Sigmoid colon (tissue), 7 donors: ENCODE results near the gene ZNF679. TPM values are rescaled to one million over a fixed set of nuclear protein-coding genes. Genes with fewer than 3 reads are reported as not detected.

Experiments
- DNase-seq: peaks from one replicate; pipeline ENCODE4 v3.0.0-alpha.2; 2019
- H3K27ac ChIP-seq, 4 donors: fragments of 200-600 bp; sonication (generic); one replicate each; pipeline ENCODE4 v1.5.1; 2016 to 2019; ENCODE audit warnings: mild to moderate bottlenecking in 1 of 4
- H3K27me3 ChIP-seq, 3 donors: fragments of 200-600 bp; sonication (generic); one replicate each; pipeline ENCODE4 v1.5.1; 2019; ENCODE audit warnings: mild to moderate bottlenecking in 1 of 3
- H3K36me3 ChIP-seq, 4 donors: fragments of 200-600 bp; sonication (generic); one replicate each; pipeline ENCODE4 v1.5.1; 2016 to 2019
- H3K4me1 ChIP-seq, 4 donors: fragments of 200-600 bp; sonication (generic); one replicate each; pipeline ENCODE4 v1.5.1; 2017 to 2019
- H3K4me3 ChIP-seq, 4 donors: fragments of 200-600 bp; sonication (generic); one replicate each; pipeline ENCODE4 v1.5.1; 2017 to 2019; ENCODE audit warnings: mild to moderate bottlenecking in 2 of 4, moderate library complexity in 1 of 4
- H3K9me3 ChIP-seq, 4 donors: fragments of 200-600 bp in 3 of 4; sonication (generic) in 3 of 4; one replicate each; pipeline versions ENCODE4 v1.5.1 to v1.6.1; 2013 to 2019
- EP300 ChIP-seq, 4 donors: sonication (generic); formaldehyde crosslinking; IDR thresholded peaks; one replicate each; pipeline ENCODE4 v1.6.1; 2017; ENCODE audit warnings: antibody characterized with exemption in 4 of 4
- POLR2A ChIP-seq, 2 donors: fragments of 450-650 bp; IDR thresholded peaks; one replicate each; pipeline ENCODE4 v1.6.1; 2016; ENCODE audit warnings: antibody characterized with exemption in 2 of 2, mild to moderate bottlenecking in 2 of 2, moderate library complexity in 2 of 2
- POLR2AphosphoS5 ChIP-seq, 4 donors: sonication (generic); formaldehyde crosslinking; IDR thresholded peaks; one replicate each; pipeline ENCODE4 v1.6.1; 2017; ENCODE audit warnings: antibody characterized with exemption in 4 of 4
- WGBS, 2 donors: extraction: QIAGEN DNeasy Blood & Tissue Kit; methylation state at CpG; one replicate each; pipeline ENCODE4 v1.1.7; 2013; 5-methylcytosine and 5-hydroxymethylcytosine counted together
- intact Hi-C: fragments of 100-400 bp; cut with DNase I; formaldehyde crosslinking; loops from one replicate; pipeline ENCODE4 v1.15.1; 2023
- polyA plus RNA-seq, 3 donors: library from polyadenylated mRNA; stranded (reverse); fragments of 200-250 nt; gene quantifications; one replicate each; pipeline ENCODE4 v1.2.3, GENCODE V29; 2013
- total RNA-seq, 4 donors: library from RNA; depleted of rRNA; stranded (reverse); fragments of >200 nt; gene quantifications; one replicate each; pipeline ENCODE4 v1.1.0, GENCODE V29; 2016
- TF ChIP-seq, protein P1 (sequence below), 4 experiments: fragments of 450-650 bp in 3 of 4; fragments of 200-600 bp in 1 of 4; IDR thresholded peaks; one replicate each; pipeline ENCODE4 v1.5.1; 2016 to 2019; ENCODE audit warnings: antibody characterized with exemption in 4 of 4, mild to moderate bottlenecking in 3 of 4, moderate library complexity in 2 of 4
- donor health status: healthy with polysubstance abuse.
- donor health status: Bipolar disorder and iron deficiency.
- donor health status: healthy.

ZNF679 gene
- total and polyA plus RNA-seq, 7 donors: not detected

DNA sequence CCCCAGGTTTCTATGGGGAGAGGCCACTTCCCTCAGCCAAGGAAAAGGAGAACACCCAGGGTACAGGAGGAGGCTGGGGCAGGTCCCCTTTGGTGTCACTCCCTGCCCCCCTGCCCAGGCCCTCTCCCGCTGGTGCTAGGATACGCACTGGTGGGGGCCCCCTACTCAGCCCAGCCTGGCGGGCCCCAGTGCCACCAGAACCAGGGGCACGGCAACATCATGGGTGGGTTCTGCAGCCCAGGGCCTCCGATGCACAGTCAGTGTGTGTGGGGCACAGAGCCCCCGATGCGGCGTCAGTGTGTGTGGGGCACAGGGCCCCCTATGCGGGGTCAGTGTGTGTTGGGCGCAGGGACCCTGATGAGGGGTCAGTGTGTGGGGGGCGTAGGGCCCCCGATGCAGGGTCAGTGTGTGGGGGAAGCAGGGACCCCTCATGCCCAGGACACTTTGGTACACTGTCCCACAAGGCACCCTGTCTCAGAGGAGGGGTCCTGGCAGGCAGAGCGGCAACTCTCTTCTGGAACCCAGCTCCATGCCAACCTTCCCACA lies 44.4 kb upstream of the ZNF679 start:
- intact Hi-C loops: loop anchor here (1.0 kb wide), 1 partner anchor 435 kb away; no protein-coding TSS in a partner anchor
- 95 to 97% methylated on average over 13 of the region's 13 CpGs for WGBS, 2 donors

DNA sequence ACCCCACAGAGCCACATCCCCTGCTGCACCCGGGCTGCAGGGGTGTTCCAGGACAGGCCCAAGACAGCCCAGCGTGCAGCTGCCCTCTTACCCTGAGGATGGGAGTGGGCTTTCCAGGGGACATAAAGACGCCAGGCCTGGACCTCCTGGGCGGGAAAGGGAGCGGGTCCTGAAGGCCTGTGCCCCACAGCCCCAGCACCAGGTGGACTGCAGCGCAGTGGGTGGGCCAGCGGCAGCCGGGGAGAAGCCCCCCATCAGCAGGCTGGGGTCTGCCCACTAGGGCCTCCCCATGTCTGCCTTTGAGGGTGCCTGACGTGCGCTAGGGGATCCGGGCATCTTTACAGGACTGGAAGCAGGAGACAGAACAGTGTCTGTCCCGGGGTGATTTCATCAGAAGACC lies 43.9 kb upstream of the ZNF679 start:
- peaks cover 0 to 14% (median 3%) of the 10 kb centered on the region in 4 donors for H3K4me1 ChIP-seq
- H3K4me3 ChIP-seq: no peak overlapping the region
- no peak overlapping the region for H3K27ac ChIP-seq
- DNase-seq: no peak
- peaks cover 6 to 31% (median 18%) of the 10 kb centered on the region in 3 donors for H3K27me3 ChIP-seq
- intact Hi-C loops: no loop called here
- WGBS, 2 donors: 92 to 95% methylated on average over 12 of the region's 12 CpGs
- TF ChIP-seq EP300 (IDR thresholded peaks at IDR 0.05): no peak
- TF ChIP-seq POLR2AphosphoS5 (IDR thresholded peaks at IDR 0.05): no peak
- TF ChIP-seq POLR2A (IDR thresholded peaks at IDR 0.05): no peak
- TF ChIP-seq, protein P1, sequence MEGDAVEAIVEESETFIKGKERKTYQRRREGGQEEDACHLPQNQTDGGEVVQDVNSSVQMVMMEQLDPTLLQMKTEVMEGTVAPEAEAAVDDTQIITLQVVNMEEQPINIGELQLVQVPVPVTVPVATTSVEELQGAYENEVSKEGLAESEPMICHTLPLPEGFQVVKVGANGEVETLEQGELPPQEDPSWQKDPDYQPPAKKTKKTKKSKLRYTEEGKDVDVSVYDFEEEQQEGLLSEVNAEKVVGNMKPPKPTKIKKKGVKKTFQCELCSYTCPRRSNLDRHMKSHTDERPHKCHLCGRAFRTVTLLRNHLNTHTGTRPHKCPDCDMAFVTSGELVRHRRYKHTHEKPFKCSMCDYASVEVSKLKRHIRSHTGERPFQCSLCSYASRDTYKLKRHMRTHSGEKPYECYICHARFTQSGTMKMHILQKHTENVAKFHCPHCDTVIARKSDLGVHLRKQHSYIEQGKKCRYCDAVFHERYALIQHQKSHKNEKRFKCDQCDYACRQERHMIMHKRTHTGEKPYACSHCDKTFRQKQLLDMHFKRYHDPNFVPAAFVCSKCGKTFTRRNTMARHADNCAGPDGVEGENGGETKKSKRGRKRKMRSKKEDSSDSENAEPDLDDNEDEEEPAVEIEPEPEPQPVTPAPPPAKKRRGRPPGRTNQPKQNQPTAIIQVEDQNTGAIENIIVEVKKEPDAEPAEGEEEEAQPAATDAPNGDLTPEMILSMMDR (IDR thresholded peaks at IDR 0.05): no peak
- no peaks in the 10 kb centered on the region for H3K36me3 ChIP-seq
- H3K9me3 ChIP-seq: peaks cover 0 to 13% (median 0%) of the 10 kb centered on the region in 4 donors

More for the DNA sequence above, 44.4 kb upstream of the ZNF679 start:
- peaks cover 6 to 32% (median 18%) of the 10 kb centered on the region in 3 donors for H3K27me3 ChIP-seq
- no peak for DNase-seq
- no peak for TF ChIP-seq POLR2A (IDR thresholded peaks at IDR 0.05)
- TF ChIP-seq EP300 (IDR thresholded peaks at IDR 0.05): no peak
- TF ChIP-seq, protein P1 (IDR thresholded peaks at IDR 0.05): no peak
- TF ChIP-seq POLR2AphosphoS5 (IDR thresholded peaks at IDR 0.05): no peak
- H3K27ac ChIP-seq: no peak overlapping the region
- H3K9me3 ChIP-seq: peaks cover 0 to 13% (median 0%) of the 10 kb centered on the region in 4 donors
- no peak overlapping the region for H3K4me3 ChIP-seq
- H3K4me1 ChIP-seq: peaks cover 0 to 14% (median 3%) of the 10 kb centered on the region in 4 donors
- H3K36me3 ChIP-seq: no peaks in the 10 kb centered on the region

DNA sequence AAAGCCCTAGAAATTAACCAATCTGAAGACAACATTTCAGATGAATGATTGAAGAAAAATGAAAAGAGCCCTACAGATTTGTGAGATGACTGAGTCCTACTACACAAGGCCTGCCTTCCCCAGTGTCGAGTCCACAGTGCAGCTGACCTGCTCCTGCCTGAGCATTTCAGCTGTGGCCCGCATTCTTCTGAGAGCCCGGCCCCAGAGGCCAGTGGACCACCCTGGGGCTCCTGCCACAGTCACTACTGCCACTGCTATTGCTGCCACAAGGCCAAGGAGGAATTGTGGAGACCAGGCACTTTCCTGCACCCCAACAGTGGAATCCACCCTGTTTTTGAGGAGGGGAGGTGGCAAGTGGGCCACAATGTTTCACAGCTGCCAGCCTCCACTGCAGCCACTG lies 40.9 kb upstream of the ZNF679 start:
- no peak for TF ChIP-seq EP300 (IDR thresholded peaks at IDR 0.05)
- peaks cover 0 to 8% (median 6%) of the 10 kb centered on the region in 3 donors for H3K27me3 ChIP-seq
- 61 to 67% methylated on average over 3 of the region's 3 CpGs for WGBS, 2 donors
- peaks cover 0 to 6% (median 3%) of the 10 kb centered on the region in 4 donors for H3K4me1 ChIP-seq
- DNase-seq: no peak
- H3K27ac ChIP-seq: no peak overlapping the region
- intact Hi-C loops: no loop called here
- H3K36me3 ChIP-seq: no peaks in the 10 kb centered on the region
- H3K4me3 ChIP-seq: no peak overlapping the region
- H3K9me3 ChIP-seq: peaks cover 0 to 6% (median 0%) of the 10 kb centered on the region in 4 donors

DNA sequence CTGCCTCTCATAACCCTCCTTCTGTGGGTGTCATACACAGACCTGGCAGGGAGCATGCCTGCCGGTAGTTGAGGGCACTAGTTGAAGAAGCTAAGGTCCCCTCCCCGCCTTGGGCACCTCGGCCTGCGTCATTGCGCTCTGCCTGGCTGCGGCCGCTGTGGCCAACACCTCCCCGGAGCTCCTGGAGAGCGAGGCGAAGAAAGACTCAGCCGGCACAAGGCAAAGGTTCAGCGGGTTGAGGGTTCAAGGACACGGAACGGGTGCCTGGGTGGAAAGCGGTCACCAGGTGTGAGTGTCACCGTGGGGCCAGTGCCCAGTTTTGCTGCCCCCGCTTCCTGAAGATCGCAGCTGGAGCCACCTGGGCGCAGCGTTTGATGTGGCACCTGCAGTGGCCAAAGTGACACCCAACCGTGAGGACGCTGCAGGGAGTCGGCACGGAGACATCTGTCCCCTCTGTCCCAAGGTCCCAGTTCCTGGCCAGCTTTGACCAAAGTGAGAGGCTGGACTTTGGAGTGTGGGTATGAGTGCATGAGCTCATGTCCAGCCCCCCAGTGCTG lies 36.0 kb upstream of the ZNF679 start:
- Histone ChIP-seq H3K9me3 (peaks cover 0 to 16% (median 0%) of the 10 kb centered on the region in 4 donors), H3K4me1 (no peaks in the 10 kb centered on the region), H3K4me3 (no peak overlapping the region), H3K27me3 (no peaks in the 10 kb centered on the region), H3K27ac (no peak overlapping the region), H3K36me3 (no peaks in the 10 kb centered on the region)
- TF ChIP-seq, protein P1 (IDR thresholded peaks at IDR 0.05): no peak
- TF ChIP-seq POLR2AphosphoS5 (IDR thresholded peaks at IDR 0.05) (no peak), EP300 (IDR thresholded peaks at IDR 0.05) (no peak), POLR2A (IDR thresholded peaks at IDR 0.05) (no peak)
- no peak for DNase-seq
- intact Hi-C loops: no loop called here
- WGBS, 2 donors: 95 to 96% methylated on average over 24 of the region's 24 CpGs

DNA sequence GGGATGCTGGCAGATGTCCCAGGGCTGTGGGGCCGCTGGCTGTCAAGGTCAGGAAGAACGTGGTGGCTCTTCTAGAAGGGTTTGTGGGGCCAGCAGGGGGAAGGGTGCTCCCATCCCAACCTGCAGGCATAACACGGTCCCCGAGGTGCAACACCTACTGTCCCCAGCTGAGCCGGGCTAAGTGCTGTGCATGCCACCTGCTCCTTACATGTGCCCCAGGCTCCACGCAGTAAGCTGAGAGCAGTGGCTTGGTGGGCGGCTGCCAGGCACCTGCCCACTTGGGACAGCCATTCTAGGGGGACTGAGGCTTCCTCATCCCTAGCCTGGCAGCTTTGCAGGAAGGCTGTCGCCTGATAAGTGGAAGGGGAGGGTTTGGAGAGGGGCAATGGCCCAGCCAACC lies 35.5 kb upstream of the ZNF679 start:
- no peak for DNase-seq
- Histone ChIP-seq H3K27ac (no peak overlapping the region), H3K4me1 (no peaks in the 10 kb centered on the region), H3K9me3 (peaks cover 0 to 13% (median 0%) of the 10 kb centered on the region in 4 donors), H3K36me3 (no peaks in the 10 kb centered on the region), H3K4me3 (no peak overlapping the region), H3K27me3 (no peaks in the 10 kb centered on the region)
- no peak for TF ChIP-seq POLR2AphosphoS5 (IDR thresholded peaks at IDR 0.05)
- TF ChIP-seq EP300 (IDR thresholded peaks at IDR 0.05): no peak
- TF ChIP-seq, protein P1 (IDR thresholded peaks at IDR 0.05): no peak
- no peak for TF ChIP-seq POLR2A (IDR thresholded peaks at IDR 0.05)
- intact Hi-C loops: no loop called here
- WGBS, 2 donors: 78 to 80% methylated on average over 8 of the region's 8 CpGs
